GM06990 (cell line): Measurements from ENCODE around the gene INSR.
"Not testable (repeated sequence)": the region's sequence is repeated elsewhere in the genome, so short reads cannot be mapped to it uniquely, and the experiment has no call there.

Experiments used
- DNase-seq: peaks from one replicate; pipeline ENCODE4 v3.0.0-alpha.2; 2011; ENCODE audit not compliant: insufficient read length; ENCODE audit errors: extremely low read depth
- H3K27me3 ChIP-seq: replicated peaks from 2 replicates; pipeline ENCODE4 v1.6.0; 2011; ENCODE audit warnings: low read length; ENCODE audit not compliant: control insufficient read depth, insufficient read depth
- H3K36me3 ChIP-seq: 2 replicates; pipeline ENCODE4 v1.5.1; 2011; ENCODE audit warnings: low read length; ENCODE audit not compliant: control insufficient read depth, insufficient read depth
- H3K4me3 ChIP-seq: replicated peaks from 2 replicates; pipeline ENCODE4 v1.5.1; 2011; ENCODE audit warnings: low read depth, mild to moderate bottlenecking, control low read depth, low read length
- TF ChIP-seq, protein P1 (sequence below): IDR thresholded peaks from 2 replicates; pipeline ENCODE4 v1.5.1; 2011; ENCODE audit warnings: low read length, control low read depth, mild to moderate bottlenecking, inconsistent platforms; ENCODE audit not compliant: insufficient read depth, poor library complexity, severe bottlenecking

INSR gene

DNA sequence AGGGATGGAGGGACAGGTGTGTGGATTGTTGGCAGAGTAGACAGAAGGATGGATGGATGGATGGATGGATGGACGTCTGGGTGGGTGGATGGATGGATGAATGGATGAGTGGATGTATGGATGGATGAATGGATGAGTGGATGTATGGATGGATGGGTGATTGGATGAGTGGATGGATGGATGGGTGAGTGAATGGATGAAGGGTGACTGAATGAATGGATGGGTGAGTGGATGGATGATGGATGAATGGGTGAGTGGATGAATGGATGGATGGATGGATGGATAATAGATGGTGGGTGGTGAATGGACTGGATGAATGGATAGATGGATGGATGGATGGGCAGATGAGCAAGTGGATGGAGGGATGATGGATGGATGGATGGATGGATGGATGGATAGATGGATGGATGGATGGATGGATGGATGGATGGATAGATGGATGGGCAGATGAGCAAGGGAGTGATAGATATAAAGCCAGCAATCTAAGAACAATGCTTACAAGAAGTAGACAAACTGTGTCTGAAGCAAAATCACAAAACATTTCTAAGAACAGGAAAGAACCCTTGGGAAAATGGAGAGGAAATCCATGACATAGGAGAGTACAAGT lies 65.2 kb downstream of the INSR start:
- TF ChIP-seq, protein P1, sequence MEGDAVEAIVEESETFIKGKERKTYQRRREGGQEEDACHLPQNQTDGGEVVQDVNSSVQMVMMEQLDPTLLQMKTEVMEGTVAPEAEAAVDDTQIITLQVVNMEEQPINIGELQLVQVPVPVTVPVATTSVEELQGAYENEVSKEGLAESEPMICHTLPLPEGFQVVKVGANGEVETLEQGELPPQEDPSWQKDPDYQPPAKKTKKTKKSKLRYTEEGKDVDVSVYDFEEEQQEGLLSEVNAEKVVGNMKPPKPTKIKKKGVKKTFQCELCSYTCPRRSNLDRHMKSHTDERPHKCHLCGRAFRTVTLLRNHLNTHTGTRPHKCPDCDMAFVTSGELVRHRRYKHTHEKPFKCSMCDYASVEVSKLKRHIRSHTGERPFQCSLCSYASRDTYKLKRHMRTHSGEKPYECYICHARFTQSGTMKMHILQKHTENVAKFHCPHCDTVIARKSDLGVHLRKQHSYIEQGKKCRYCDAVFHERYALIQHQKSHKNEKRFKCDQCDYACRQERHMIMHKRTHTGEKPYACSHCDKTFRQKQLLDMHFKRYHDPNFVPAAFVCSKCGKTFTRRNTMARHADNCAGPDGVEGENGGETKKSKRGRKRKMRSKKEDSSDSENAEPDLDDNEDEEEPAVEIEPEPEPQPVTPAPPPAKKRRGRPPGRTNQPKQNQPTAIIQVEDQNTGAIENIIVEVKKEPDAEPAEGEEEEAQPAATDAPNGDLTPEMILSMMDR = no peak
- no peak for DNase-seq
- Histone ChIP-seq H3K36me3 (no peaks in the 10 kb centered on the region), H3K27me3 (no peaks in the 10 kb centered on the region), H3K4me3 (no peak overlapping the region)

DNA sequence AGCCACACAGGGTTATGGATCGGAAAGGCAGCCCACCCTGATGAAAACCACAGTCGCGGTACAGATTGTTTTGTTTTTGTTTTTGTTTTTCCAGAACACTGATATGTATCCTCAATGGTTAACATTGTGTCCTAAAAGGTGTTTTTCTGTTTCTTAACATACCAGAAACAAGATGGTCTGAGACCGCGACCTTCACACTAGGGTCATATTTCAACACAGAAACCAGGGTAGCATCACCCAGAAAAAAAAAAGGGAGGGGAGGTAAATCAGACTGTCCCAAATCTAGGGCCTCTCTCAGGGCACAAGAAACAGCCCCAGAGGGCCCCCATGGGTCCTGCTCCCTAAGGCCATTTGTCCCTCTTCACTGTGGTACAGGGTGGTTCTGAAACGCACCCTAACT lies 66.5 kb downstream of the INSR start:
- TF ChIP-seq, protein P1 = no peak
- H3K4me3 ChIP-seq = no peak overlapping the region
- no peaks in the 10 kb centered on the region for H3K27me3 ChIP-seq
- no peaks in the 10 kb centered on the region for H3K36me3 ChIP-seq
- DNase-seq = no peak

DNA sequence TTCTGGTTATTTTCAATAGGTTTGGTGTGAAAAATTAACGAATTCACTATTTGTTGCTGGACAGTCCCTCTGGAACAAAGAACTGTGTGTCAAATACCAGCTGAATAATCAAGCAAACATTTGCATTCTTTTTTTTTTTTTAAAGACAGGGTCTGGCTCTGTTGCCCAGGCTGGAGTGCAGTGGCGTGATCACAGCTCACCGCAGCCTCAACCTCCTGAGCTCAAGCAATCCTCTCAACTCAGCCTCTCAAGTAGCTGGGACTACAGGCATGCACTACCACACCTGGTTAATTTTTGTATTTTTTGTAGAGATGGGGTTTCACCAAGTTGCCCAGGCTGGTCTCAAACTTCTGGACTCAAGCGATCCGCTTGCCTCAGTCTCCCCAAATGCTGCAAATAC lies 67.1 kb downstream of the INSR start:
- not testable (repeated sequence) for H3K27me3 ChIP-seq, H3K4me3 ChIP-seq, H3K36me3 ChIP-seq, DNase-seq

DNA sequence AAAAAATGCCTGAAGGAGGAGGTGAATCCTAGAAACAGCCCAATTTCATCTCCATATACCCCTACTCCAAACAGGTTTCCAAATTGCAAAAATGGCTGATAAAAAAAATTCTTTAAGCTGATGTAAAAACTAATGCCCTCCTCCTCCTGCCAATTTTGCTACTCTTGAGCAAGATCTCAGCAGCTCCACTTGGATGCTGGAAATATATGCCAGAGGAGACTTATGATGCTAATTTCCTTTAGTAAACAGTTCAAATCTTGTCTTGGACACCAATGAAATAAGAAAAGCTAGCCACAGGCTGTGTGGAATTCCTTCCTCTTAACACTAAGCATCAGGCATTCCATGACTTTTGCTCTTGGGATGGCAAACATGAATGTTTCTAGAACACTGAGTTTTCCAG lies 67.5 kb downstream of the INSR start:
- Histone ChIP-seq H3K4me3 (no peak overlapping the region), H3K36me3 (no peaks in the 10 kb centered on the region), H3K27me3 (no peaks in the 10 kb centered on the region)
- DNase-seq = no peak
- TF ChIP-seq, protein P1 = no peak

DNA sequence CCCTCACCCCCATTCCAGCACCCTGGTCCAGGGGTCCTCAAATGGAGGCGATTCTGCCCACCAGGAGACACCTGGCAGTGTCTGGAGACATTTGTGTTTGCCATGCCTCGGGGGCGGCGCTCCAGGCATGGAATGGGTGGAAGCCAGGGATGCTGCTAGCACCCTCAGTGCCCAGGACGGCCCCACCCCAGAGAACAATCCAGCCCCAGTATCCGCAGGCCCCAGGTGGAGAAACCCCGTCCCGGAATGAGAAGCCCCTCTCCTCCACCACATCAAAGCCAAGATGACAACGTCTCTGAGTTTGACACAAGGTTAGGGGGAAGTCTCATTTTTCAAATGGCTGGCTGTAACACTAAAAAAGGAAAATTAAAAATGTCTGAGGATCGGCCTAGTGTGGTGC lies 68.5 kb downstream of the INSR start:
- DNase-seq = no peak
- no peaks in the 10 kb centered on the region for H3K27me3 ChIP-seq
- TF ChIP-seq, protein P1 = no peak
- no peak overlapping the region for H3K4me3 ChIP-seq
- no peaks in the 10 kb centered on the region for H3K36me3 ChIP-seq

DNA sequence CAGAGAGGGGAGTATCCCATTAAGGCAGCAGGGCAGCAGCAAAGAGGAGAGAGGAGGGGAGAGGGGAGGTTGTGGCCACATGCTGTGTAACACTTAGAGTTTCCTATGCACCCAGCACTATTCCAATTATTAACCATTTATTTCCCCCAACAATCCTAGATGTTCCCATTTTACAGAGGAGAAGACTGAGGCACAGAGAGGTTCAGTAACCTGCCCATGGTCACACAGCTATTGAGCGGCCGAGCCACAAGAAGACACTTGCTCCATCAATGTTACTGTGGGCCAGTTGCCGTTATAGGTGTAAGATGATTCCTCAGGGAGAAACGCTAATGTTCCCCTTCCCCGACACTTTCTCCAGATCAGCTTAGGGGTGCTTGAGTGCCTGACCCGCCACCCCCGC lies 69.2 kb downstream of the INSR start:
- no peaks in the 10 kb centered on the region for H3K27me3 ChIP-seq
- no peak overlapping the region for H3K4me3 ChIP-seq
- no peak for DNase-seq
- no peaks in the 10 kb centered on the region for H3K36me3 ChIP-seq
- TF ChIP-seq, protein P1 = no peak
